Immature natural killer cell (primary cell): Measurements from ENCODE around the gene TMC4. TPM values are rescaled to one million over a fixed set of nuclear protein-coding genes. Genes with fewer than 3 reads are reported as not detected.
A peak's percentile ranks its signal among the peaks of the same experiment; 100 is the strongest.
"Not testable (repeated sequence)": the region's sequence is repeated elsewhere in the genome, so short reads cannot be mapped to it uniquely, and the experiment has no call there.

Source experiments
- DNase-seq, 3 donors: peaks; one replicate each; pipeline ENCODE4 v3.0.0; 2022; ENCODE audit warnings: mixed read lengths in 1 of 3
- H3K27ac Mint-ChIP-seq, 6 donors: one replicate each; pipeline ENCODE4 v1.8.0; 2020; ENCODE audit warnings: mixed read lengths in 6 of 6, mild to moderate bottlenecking in 5 of 6, inconsistent platforms in 4 of 6, moderate library complexity in 3 of 6
- H3K27me3 Mint-ChIP-seq, 3 donors: one replicate each; pipeline ENCODE4 v1.8.0; 2020 to 2021; ENCODE audit warnings: low read depth in 3 of 3, mild to moderate bottlenecking in 3 of 3, mixed read lengths in 3 of 3, moderate library complexity in 3 of 3, inconsistent platforms in 1 of 3
- H3K36me3 Mint-ChIP-seq, 3 donors: one replicate each; pipeline ENCODE4 v1.8.0; 2020; ENCODE audit warnings: mixed read lengths in 3 of 3, inconsistent platforms in 2 of 3, mild to moderate bottlenecking in 2 of 3
- H3K4me1 Mint-ChIP-seq, 2 donors: one replicate each; pipeline ENCODE4 v1.8.0; 2020; ENCODE audit warnings: inconsistent platforms in 2 of 2, mild to moderate bottlenecking in 2 of 2, mixed read lengths in 2 of 2, moderate library complexity in 1 of 2
- H3K4me3 Mint-ChIP-seq, 5 donors: one replicate each; pipeline ENCODE4 v1.8.0; 2020; ENCODE audit warnings: mild to moderate bottlenecking in 5 of 5, mixed read lengths in 5 of 5, inconsistent platforms in 3 of 5, moderate library complexity in 3 of 5
- H3K9me3 Mint-ChIP-seq, 6 donors: one replicate each; pipeline ENCODE4 v1.8.0; 2020; ENCODE audit warnings: mild to moderate bottlenecking in 6 of 6, mixed read lengths in 6 of 6, inconsistent platforms in 4 of 6, moderate library complexity in 3 of 6
- polyA plus RNA-seq, 3 donors: library from polyadenylated mRNA; unstranded; fragments of 300-500 nt; fragmentation: Illumina TruSeq; gene quantifications; one replicate each; pipeline ENCODE4 v1.2.3, GENCODE V29; 2021

Gene TMC4
- polyA plus RNA-seq, 3 donors from 2014 or later = 0.93 to 3.3 (median 1.5) TPM

- DNase-seq = no peak
- Mint-ChIP-seq H3K36me3 (peaks cover 3 to 11% (median 6%) of the 10 kb centered on the region in 3 donors), H3K4me3 (no peak overlapping the region), H3K9me3 (no peaks in the 10 kb centered on the region), H3K27me3 (peaks cover 0 to 1% (median 0%) of the 10 kb centered on the region in 3 donors), H3K4me1 (no peaks in the 10 kb centered on the region), H3K27ac (no peak overlapping the region)
Measured at GRCh38 chr19:54180691-54181091, 7.7 kb upstream of the TMC4 start.

DNA sequence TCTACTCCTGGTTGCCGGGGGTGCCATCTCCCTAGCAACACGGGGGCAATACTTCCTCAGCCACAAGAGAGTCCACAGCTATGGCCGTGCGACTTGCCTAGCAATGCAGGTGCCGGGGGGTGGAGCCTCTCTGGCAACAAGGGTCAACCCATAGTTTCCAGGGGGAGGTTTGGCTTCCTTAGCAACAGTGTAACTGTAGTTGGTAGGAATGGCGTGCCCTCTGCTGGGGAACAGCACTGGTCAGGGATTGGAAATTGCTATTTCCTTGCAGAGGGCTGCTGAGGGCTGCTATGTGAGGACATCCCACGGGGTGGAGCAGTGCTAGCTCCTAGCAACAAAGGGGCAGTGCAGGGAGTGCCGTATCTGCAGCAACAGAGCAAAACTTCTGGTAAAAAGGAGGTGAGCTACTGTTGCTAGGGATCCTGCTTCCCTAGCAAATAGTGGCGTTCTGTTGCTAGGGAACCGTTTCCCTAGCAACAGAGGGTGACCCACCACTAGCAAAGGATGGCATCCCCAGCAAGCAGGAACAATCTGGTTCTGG is 7.0 kb upstream of the TMC4 start:
- peaks cover 0 to 1% (median 0%) of the 10 kb centered on the region in 3 donors for H3K27me3 Mint-ChIP-seq
- H3K27ac Mint-ChIP-seq = no peak overlapping the region
- H3K4me1 Mint-ChIP-seq = no peaks in the 10 kb centered on the region
- no peaks in the 10 kb centered on the region for H3K9me3 Mint-ChIP-seq
- DNase-seq = no peak
- no peak overlapping the region for H3K4me3 Mint-ChIP-seq
- H3K36me3 Mint-ChIP-seq = peaks cover 3 to 8% (median 6%) of the 10 kb centered on the region in 3 donors

GRCh38 chr19:54179262-54179852 is 6.4 kb upstream of the TMC4 start:
- H3K9me3 Mint-ChIP-seq = no peaks in the 10 kb centered on the region
- no peaks in the 10 kb centered on the region for H3K4me1 Mint-ChIP-seq
- H3K4me3 Mint-ChIP-seq = no peak overlapping the region
- H3K27ac Mint-ChIP-seq = no peak overlapping the region
- H3K27me3 Mint-ChIP-seq = peaks cover 0 to 1% (median 0%) of the 10 kb centered on the region in 3 donors
- H3K36me3 Mint-ChIP-seq = peaks cover 3 to 8% (median 6%) of the 10 kb centered on the region in 3 donors
- no peak for DNase-seq

DNA sequence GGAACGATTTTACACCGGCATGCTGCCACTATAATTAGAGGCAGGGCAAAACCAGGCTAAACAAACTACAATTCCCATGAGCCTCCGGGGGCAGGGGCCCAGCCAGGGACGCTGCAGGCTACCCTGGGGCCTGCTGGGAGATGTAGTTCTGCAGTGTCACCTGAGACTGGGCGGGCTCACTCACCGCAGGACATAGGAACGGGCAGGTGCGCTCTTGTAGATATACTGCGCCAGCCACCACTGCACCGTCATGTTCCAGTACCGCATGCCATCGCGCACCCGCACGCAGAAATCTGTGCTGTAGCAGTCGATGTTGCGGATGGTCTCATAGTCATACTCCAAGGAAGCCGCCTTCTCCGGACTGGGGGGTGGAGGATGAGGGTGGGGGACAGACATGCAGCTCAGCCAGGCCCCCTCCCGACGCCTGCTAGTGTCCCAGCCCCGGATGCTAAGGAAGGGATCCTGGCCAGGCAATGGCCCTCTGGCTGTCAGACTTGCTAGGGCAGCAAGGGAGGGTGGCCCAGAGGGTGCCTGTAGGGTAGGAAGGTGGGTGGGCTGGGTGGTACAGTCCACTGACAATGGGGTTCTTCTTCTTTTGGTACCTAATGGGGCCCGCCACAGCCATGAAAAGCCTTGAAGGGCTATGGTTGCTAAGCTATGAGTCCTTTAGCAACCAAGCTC is 5.8 kb upstream of the TMC4 start:
- DNase-seq = peak in 1 of 3 donors; percentile 25
- Mint-ChIP-seq H3K4me1 (no peaks in the 10 kb centered on the region), H3K4me3 (no peak overlapping the region), H3K27ac (no peak overlapping the region), H3K36me3 (peaks cover 3 to 5% (median 4%) of the 10 kb centered on the region in 3 donors), H3K9me3 (no peaks in the 10 kb centered on the region), H3K27me3 (peaks cover 0 to 1% (median 0%) of the 10 kb centered on the region in 3 donors)

GRCh38 chr19:54173951-54174834 is 1.2 kb upstream of the TMC4 start:
- Mint-ChIP-seq H3K27me3 (peaks cover 0 to 2% (median 1%) of the 10 kb centered on the region in 3 donors), H3K27ac (no peak overlapping the region), H3K36me3 (peaks cover 3 to 4% (median 4%) of the 10 kb centered on the region in 3 donors), H3K4me3 (no peak overlapping the region), H3K4me1 (no peaks in the 10 kb centered on the region), H3K9me3 (no peaks in the 10 kb centered on the region)
- DNase-seq = no peak

DNA sequence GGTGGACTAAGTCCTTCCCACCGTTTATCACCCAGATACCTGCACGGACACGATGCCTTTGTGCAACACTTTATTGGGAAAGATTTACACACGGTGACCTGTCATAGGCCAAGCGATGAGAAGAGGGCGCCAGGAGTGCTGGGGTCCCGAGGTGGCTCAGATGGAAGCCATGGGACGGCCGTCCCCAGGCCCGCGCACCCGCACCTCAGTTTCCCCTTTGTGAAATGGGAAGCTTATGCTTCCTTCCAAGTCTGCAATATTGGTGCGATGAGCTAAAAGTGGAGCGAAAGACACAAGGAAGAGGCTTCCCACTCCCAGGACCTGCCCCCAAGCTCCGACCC is 369 bp upstream of the TMC4 start:
- Mint-ChIP-seq H3K4me3 (no peak overlapping the region), H3K27ac (no peak overlapping the region)

DNA sequence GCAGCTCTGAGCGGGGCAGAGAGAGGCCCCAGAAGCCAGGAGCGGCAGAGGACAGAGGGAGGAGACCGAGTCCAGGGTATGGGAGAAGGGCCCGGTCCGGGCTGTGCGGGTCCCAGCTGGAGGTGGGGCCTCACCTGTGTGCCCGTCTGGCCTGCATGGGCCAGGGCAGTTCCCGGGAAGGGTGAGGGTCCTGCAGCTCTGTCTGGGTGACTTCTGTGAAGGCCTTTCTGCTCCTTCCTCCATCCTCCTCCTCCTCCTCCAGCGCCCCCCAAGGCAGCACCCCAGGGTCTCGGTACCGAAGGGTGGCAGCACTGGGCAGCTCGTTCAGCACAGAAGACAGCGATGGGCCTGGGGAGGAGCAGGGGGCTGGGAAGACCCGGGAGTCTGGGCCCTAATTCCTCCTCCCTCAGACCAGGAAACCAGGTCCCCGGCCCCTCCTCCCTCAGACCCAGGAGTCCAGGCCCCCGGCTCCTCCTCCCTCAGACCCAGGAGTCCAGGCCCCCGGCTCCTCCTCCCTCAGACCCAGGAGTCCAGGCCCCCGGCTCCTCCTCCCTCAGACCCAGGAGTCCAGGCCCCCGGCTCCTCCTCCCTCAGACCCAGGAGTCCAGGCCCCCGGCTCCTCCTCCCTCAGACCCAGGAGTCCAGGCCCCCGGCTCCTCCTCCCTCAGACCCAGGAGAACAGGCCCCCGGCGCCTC is 1.1 kb downstream of the TMC4 start:
- not testable (repeated sequence) for H3K9me3 Mint-ChIP-seq, H3K4me3 Mint-ChIP-seq, H3K27me3 Mint-ChIP-seq, H3K36me3 Mint-ChIP-seq, H3K27ac Mint-ChIP-seq, DNase-seq, H3K4me1 Mint-ChIP-seq

More for the DNA sequence above, 369 bp upstream of the TMC4 start:
- no peak for DNase-seq
- H3K36me3 Mint-ChIP-seq = peaks cover 3% of the 10 kb centered on the region in 3 donors
- peaks cover 0 to 2% of the 10 kb centered on the region in 2 donors for H3K4me1 Mint-ChIP-seq
- no peaks in the 10 kb centered on the region for H3K9me3 Mint-ChIP-seq
- H3K27me3 Mint-ChIP-seq = peaks cover 1 to 2% (median 1%) of the 10 kb centered on the region in 3 donors

- no peak overlapping the region for H3K27ac Mint-ChIP-seq
- peaks cover 0 to 4% (median 1%) of the 10 kb centered on the region in 3 donors for H3K27me3 Mint-ChIP-seq
- peaks cover 9 to 15% of the 10 kb centered on the region in 2 donors for H3K4me1 Mint-ChIP-seq
- H3K4me3 Mint-ChIP-seq = no peak overlapping the region
- H3K36me3 Mint-ChIP-seq = no peaks in the 10 kb centered on the region
- no peak for DNase-seq
- no peaks in the 10 kb centered on the region for H3K9me3 Mint-ChIP-seq
Measured at GRCh38 chr19:54169149-54169740, 3.7 kb downstream of the TMC4 start.

GRCh38 chr19:54168174-54168917 is 4.6 kb downstream of the TMC4 start:
- no peak overlapping the region for H3K4me3 Mint-ChIP-seq
- H3K9me3 Mint-ChIP-seq = no peaks in the 10 kb centered on the region
- peaks cover 17 to 18% of the 10 kb centered on the region in 2 donors for H3K4me1 Mint-ChIP-seq
- H3K27ac Mint-ChIP-seq = peak overlapping the region in 1 of 6 donors; percentile 26
- DNase-seq = peak; percentile 81 to 85 (median 82)
- peaks cover 1 to 3% (median 2%) of the 10 kb centered on the region in 3 donors for H3K27me3 Mint-ChIP-seq
- H3K36me3 Mint-ChIP-seq = no peaks in the 10 kb centered on the region

DNA sequence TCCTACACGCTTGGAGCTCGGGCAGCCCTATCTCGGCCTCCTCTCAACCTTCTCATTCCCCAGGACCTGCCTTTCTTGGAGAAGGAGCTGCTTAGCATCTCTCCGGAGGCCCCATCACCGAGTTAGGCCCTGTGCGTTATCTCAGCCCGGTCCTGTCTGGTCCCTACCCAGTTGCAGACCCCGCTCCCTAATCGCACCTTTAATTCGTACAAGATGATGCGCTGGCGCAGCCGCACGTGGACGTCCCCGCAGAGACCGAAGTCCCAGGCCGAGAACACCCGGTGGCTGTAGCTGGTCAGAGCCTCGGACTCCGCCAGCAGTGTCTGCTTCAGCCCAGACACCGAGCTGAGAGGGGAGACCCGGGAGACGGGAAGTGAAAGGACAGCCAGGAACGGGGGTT is 7.7 kb downstream of the TMC4 start:
- no peaks in the 10 kb centered on the region for H3K36me3 Mint-ChIP-seq
- peaks cover 42% of the 10 kb centered on the region in 2 donors for H3K4me1 Mint-ChIP-seq
- no peak for DNase-seq
- H3K9me3 Mint-ChIP-seq = no peaks in the 10 kb centered on the region
- peak overlapping the region in 2 of 5 donors; percentile 89 to 91 for H3K4me3 Mint-ChIP-seq
- H3K27me3 Mint-ChIP-seq = peaks cover 1 to 7% (median 3%) of the 10 kb centered on the region in 3 donors
- peak overlapping the region in 4 of 6 donors; percentile 26 to 51 (median 33) for H3K27ac Mint-ChIP-seq

GRCh38 chr19:54164369-54165068 is 8.4 kb downstream of the TMC4 start:
- peak; percentile 68 to 88 (median 84) for DNase-seq
- Mint-ChIP-seq H3K27me3 (peaks cover 8 to 13% (median 9%) of the 10 kb centered on the region in 3 donors), H3K27ac (peak overlapping the region; percentile 34 to 89 (median 78)), H3K9me3 (no peaks in the 10 kb centered on the region), H3K4me3 (peak overlapping the region; percentile 71 to 93 (median 91)), H3K4me1 (peaks cover 49% of the 10 kb centered on the region in 2 donors), H3K36me3 (no peaks in the 10 kb centered on the region)

DNA sequence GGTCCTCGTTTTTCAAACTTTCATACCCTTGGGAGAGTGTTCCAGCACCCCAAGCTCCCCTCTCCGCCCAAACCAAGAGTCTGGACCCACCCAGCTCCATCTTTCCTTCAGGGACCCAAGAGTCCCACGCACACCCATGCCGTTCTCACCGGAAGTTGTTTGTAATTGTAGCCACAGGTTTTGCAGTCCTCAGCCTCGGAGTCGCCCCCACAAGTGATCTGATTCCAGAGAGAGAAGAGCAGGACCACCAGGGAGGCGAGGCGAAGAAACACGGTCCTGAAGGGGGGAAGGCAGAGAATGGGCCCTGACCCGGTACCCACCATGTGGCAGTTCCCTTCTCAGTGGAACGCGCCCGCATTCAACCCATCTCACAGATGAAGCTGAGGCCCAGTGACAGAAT is 10.1 kb downstream of the TMC4 start:
- Mint-ChIP-seq H3K9me3 (no peaks in the 10 kb centered on the region), H3K4me3 (peak overlapping the region; percentile 87 to 95 (median 89)), H3K27me3 (peaks cover 9 to 15% (median 11%) of the 10 kb centered on the region in 3 donors), H3K27ac (peak overlapping the region in 5 of 6 donors; percentile 45 to 88 (median 75)), H3K36me3 (no peaks in the 10 kb centered on the region), H3K4me1 (peaks cover 60 to 65% of the 10 kb centered on the region in 2 donors)
- no peak for DNase-seq
